HG03066 (cell line): Measurements from ENCODE around the gene RUNX1.

Experiments used
- ATAC-seq: cut with Tn5 transposase; IDR thresholded peaks from one replicate; pipeline ENCODE4 v1.9.1; 2021; ENCODE audit warnings: low read depth; ENCODE audit not compliant: unreplicated experiment

The RUNX1 gene

DNA sequence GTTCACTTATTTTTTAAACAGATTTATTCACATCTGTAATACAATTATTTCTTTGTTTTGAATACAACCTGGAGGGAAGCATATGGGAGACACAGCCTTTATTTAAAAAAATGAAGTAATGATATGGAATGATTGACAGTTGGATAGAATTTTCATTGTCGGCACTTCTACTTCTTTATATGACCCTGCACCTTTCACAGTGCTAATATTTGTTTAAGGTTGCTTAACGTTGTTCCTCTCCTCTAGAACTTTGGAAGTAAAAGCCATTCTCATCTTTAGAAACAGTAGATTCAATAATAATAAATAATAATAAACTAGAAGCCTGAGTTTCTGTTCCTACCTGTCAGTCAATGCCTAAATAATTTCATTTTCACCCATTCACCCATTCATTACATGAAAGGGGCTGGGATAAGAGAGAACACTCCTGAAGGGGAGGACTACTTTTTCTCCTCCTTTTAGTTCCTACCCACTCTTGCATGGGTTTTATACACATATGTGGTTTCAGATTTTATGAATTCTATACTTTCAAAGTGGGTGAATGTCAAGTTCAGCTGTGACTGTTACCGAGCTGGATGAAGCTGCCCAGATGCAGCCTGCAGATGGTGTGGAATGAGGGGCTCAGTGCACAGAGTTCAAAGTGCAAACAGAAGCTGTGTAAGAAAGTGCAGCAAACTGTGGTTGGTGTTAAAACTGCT is 9.4 kb downstream of the RUNX1 start:
- ATAC-seq = no peak

DNA sequence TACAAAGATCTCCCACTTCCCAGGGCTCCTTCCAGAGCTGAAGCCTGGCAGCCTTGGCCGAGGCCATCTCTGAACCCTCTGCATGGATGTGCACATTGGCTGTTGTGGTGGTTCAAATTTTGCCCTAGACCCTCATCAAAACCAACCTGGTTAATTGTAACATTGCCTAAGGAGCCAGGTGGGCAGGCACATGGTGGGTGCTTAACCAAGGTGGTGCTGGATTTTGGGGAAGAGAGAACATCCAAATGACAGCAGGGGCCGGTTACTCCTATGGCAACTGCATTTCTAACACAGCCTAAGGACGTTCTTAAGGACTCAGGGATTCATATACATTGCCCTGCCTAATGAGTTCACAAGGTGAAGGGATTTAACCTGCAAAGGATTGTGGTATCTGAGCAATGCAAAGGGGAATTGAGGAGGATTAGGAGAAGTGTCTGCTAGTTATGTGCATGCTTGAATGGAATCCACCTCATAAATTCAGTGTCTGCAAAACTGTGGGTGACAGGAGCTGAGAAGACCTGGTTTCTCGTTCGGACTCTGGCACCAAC is 10.3 kb downstream of the RUNX1 start:
- ATAC-seq = no peak

DNA sequence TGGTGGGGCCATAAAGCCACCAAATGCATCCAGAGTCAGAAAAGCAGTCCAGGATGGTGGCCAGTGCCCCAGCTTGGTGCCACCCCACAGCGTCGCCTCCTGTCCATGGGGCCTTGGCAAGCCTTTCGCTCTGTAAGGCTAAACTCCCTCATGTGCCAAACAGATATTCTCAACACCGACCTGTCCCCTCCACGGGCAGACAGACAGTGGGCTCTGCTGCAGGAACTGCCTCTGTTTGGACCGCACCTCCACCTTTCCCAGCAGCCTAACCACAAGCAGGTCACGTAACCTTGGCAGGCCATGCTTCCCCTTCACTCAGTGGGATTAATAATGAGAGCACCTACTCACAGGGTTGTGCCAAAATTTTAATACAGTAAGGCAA is 11.7 kb downstream of the RUNX1 start:
- no peak for ATAC-seq

DNA sequence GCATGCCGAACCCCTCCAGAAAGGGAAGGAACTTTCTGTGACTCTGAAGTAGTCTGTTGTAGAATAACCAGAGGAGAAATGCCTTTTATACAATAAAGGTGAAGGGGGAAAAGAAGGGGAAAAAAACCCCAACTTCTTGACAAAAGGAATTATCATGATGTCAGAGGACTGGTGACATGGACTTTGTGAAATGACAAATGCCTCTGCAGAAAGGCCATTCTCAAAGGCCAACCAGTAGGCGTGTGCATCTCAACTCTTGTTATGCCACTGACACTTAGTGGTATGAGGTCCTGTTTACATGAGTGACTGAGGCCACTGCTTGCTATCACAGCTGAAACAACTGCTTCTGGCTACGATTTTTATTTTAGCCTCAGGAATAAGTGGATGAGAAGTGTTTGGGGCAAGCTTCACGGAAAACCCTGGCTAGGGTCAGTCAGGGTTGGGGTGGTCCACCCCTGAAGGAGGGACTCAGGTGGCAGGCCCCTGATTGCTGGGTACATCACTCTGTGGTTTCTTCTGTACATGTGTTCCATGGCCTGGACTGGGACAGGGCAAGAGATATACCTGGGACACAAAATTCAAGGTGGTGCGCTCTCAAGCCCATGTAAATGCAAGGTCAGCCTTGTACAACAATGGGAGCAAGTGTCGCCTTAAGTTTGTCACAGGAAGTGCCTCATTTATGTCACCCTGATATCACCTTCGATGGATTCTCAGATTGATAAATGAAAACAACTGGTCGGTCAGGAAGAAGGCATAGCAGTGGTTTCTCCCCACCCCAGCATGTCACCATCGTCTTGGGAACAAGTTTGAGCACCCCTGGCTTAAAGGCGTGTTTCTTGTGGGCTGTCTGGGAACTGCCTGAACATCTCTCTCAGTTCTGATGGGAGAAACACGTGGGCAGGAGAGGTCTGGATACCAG is 12.4 kb downstream of the RUNX1 start:
- ATAC-seq = no peak

DNA sequence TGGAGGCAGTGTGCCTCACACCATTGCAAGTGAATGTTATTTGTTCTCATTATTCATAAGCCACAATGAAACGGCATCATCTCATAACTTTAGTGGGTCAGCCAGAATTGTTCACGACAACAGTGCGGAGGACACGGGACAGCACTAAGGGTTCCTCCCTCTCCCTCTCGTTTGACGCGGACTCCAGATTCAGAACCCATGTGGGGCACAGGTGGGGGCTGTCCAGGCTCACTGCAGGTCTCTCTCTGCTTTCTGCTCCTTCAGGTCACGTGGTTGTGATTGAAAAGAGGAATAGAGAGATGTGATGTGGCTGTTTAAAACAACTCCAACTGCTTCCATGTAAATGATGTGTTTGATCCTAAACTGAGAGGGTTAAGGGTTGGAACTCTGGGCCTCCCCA is 13.5 kb downstream of the RUNX1 start:
- ATAC-seq = no peak

DNA sequence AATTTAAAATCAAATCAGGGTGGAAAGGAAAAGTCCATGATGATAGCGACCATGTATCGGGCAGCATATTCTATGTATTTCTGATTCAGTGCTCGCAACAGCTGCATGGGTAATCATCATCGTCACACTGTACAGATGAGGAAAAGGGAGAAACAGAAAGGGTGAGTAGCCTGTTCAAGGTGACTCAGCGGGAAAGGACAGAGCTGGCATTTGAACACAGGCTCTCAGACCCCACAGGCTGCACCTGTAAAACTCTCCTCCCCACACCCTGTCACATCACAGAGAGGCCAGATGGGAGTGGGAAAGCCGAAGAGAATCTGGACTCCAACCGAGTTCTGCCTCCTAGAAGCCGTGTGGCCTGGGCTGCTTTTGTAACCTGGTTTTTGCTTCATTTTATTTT is 14.0 kb downstream of the RUNX1 start:
- ATAC-seq = no peak

DNA sequence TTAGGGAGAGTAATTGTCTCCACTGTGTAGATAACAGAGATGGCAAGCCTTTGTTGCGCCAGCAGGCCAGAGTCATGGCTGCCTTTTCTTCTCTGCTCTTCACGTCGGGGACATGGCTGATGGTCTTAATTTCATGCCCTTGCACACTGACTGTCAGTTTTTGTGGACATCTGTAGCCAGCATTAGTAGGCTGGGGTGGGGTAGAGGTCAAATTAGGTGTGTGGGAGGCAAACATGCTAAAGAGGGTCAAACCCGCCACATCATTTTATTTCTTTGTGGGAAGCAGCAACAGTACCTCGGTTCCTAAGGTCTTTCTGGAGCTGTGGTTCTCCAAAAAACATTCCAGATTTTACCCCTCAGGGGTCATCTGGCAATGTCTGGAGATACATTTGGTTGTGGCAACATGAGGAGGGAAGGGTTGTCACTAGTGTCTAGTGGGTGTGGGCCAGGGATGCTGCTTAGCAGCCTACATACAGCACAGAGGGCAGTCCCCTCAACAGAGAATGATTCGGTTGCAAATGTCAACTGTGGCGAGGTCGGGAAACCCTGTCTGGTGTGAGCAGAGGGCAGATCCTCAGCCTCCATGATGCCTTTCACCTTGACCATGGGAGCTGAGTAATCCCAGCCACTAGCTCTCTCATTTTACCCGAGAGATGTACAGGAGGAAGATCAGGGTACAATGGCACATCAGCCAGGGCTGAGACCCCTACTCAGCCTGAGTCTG is 14.7 kb downstream of the RUNX1 start:
- ATAC-seq = no peak

DNA sequence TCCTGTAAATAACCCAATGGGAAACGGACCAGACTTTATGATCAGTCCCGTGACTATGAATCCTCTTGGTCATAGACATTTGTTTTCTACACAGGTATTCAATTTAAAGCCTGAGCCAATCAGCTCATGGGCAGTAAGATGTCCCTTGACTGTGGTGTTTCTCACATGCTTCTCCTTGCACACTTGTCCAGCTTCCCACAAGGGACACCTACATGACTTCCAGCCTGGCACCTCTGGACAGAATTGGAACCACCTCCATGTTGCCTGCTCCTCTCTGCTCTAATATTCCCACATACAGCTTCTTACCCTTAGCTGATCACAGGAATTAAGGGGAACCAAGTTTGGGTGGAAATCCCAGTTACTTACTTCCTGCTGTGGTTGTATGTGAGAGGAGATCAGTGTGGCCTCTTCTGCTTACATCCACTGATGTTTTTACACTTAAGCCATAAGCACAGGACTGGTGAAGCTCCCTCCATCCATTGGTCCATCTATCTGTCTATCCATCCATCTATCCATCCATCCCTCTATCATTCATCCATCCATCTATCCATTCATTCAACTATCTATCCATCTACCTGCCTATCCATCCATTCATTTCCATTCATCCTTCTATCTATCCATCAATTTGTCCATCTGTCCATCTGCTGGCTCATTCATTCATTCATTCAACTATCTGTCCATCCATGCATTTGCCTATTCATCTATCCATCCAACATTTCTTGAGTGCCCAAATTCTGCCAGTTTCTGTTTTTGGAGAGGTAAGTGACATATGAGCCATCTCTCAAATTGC is 16.4 kb downstream of the RUNX1 start:
- ATAC-seq = no peak

DNA sequence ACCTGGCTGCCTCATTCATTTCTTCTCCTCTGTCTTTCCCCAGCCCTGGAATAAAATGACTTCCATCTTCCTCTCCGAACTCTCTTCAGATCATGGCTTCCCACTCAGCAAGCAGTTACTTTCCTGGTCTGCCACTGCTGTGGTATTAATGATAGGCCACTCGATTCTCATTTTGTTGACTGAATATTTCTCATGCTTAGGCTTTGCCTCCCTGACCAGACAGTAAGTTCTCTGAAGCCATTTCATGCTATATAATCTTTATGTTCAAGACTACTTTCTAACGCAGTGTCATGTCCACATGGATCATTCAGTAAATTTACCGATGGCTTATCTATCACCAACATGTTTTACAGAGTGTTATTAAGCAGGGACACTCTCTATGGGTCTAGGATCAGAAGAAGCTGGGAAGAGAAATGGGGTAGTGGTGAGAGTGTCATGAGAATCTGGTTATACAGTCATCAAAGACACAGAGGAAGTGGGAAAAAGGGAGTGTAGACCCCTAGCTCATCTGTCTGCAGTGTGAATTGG is 20.6 kb downstream of the RUNX1 start:
- no peak for ATAC-seq

DNA sequence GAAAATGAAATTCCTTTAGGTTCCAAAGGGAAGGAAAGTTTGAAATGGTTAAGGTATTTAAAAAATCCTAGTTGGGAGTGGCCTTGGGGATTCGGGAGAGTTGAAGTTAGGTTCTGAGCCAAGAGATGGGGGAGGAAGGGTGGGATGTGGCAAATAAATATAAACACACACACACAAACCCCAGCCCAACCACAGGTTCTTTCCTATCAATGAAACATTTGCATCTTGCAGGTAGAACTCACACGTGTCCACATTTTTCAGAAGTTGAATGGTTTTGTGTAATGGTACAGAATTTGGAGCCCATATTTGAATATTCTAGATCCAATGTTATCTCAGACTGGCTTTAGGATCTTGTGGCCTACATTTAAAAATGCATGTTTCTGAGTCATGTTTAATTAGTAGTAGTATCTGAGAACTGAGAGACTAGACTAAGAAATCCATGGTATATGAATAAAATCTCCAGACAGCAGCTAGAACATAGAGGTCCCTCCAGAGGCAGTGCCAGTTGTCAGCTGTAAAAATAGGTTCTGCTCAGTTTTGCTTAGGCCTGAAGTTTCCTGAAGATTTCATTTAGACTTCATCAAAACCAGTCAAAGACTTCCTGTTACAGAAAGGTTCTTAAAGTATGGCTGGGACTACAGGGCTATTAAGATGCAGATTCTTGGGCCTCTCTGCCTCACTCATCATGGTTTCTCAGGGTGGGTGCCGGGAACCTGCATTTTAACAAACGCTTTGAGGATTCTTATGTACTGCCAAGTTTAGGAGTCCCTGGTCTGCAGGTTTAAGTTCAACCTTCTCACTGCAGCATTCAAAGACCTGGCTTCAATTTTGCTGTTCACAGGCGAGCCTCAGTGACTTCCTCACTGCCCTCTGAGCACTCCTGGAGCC is 21.3 kb downstream of the RUNX1 start:
- no peak for ATAC-seq

DNA sequence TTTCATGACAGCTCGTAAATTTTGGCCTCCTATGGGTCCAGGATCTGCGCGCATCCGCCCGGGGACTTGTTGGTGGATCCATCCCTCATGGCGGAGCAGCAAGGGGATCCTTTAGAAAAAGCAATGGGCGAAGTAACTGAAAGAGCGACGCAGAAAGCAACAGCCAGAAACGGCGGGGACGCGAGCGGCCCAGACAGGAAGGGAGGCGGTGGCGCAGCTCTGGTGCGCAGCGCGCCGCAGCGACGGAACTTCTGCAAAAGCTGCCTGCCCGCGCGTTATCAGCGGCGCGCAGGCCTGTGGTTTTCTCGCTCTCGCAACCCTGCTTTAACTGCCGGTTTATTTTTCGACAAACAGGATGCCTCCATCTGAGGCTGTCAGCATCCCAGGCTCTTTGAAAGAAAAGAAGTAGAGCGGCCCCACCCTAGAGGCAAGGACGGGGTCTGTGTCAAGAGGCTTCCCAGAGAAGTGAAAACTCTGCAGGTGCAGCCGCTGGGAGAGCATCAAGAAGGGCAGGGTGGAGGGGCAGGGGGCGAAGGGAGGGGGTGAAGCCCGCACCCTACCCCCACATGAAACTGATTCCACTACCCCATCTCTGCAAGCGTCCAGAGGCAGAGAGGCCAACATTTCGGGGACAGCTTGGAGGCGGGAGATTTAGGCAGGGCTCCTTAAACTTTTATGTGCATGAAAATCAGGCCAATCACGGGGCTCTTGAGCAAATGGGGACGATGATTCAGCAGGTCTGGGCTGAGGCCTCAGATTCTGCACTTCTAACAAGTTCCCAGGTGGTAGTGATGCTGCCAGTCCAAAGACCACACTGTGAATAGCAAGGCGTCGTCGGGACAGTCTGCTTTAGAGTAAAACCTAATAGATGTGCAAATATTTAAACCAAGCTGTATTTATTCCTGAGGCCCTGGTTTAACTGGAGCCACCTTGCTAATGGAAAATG is 22.2 kb downstream of the RUNX1 start:
- peak; percentile 76 for ATAC-seq

DNA sequence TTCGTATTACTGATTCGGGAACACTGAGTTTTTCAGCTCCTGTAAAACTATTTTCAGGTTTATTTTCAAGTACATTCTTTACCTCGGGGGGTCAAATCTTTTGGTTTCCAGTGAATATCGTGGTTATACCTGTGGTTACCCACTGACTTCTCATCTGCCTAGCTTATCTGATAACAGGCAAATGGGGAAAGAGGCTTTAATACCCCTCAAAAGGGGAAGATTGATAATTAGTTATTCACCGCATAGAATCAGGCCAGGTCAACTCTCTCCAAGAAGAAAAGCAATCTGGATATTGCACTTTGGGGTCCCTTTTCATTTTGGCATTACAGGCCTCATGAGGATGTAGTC is 23.0 kb downstream of the RUNX1 start:
- ATAC-seq = no peak

DNA sequence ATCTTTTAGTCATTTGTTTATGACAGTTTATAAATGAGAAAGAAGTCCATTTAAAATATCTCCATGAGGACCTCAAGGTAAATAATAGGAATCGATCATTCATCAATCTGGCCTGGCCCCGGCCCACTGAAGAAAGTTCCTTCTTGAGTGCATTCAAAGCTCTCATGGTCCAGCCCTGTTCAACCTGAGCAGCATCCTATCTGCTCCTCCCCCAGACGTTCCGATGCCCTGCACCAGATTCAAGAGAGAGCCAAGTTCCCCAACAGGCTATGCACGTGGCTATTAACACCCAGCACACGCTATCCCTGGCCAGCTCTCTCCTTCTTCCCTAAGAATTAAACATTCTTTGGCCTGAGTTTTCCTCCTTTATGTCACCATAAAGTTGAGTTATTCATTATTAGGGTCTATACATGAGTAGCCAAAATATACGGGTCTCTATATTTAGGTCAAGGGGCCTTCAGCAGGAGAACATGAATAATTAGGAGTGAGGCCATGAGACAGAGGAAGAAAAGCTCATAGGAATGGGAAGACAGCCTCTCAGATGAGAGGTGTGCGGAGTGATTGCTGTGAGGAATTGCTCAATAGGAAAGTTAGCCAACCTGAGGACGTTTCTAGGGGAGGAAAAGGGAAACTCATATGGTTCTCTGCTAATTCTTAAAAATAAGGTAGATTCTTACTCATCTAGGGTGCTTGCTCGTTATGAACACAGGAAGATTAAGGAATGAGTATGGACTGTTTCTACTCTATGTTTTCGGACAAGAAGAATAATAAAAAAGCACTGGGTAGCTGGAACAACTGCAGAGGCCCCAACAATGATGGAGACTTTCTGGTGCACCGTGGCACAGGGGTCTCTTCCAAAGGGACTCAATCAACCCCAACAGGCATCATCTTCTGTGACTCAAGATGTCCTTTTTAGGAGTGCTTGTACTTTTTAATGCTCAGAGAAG is 23.6 kb downstream of the RUNX1 start:
- no peak for ATAC-seq

DNA sequence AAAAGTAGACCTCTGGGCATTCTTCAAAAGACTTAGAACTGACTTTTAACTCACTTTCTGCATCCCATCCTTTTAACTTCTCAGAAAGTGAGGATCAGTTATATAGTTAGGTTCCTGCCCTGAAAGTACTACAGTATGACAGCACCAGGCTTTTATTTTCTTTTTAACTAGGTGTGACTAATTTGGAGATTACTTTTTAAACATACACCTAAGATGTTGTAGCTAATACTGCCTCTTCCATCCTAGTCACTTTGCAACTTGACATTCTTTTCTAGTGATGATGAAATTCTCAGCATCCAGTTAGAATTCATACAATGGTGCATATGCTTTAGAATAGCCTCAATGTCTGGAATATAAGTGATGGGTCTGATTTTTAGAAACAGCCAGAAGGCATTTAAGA is 24.6 kb downstream of the RUNX1 start:
- no peak for ATAC-seq

DNA sequence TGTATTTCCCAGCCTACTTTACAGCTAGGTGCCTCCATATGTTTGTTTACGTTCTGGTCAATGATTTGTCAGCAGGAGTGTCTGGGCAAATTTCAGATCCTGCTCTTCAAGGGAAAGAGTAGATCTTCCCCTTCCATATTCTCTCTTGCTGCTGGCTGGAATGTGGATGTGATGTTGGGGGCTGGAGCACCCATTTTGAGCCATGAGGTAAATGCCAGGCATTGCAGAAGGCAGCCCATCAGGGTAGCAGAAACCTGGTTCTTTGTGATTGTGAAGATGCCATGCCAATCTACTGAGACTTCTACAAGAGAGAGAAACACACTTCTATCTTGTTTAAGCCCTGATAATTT is 25.1 kb downstream of the RUNX1 start:
- ATAC-seq = no peak

DNA sequence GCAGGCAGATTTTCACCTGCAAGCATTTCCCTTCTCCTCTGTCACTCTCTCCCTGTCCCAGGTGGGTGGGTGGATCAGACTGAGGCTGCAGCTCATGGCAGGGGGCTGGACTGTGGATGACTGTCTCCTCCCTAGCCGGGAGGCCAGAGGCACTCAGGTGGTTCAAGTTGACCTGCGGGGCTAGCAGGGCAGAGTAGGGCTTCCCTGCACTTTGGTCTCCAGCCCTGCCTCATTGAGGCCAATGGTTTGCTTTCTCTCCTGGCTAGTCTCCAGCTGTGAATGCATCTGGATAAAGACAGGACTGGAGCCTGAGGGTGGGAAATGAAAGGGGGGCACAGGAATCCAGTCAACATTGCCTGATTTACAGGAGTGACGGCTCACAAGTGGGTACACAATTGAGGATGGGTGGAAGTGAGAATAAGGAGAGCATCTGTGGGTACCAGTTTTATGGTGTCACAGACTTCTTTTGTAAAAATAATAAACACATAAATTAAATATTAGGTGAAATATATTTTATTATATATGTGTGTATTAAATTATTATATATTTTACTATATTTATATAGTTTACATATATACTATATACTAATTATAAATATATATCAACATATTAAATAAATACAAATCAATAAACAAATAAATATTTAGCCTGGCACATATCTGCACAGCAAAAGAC is 25.6 kb downstream of the RUNX1 start:
- ATAC-seq = no peak

DNA sequence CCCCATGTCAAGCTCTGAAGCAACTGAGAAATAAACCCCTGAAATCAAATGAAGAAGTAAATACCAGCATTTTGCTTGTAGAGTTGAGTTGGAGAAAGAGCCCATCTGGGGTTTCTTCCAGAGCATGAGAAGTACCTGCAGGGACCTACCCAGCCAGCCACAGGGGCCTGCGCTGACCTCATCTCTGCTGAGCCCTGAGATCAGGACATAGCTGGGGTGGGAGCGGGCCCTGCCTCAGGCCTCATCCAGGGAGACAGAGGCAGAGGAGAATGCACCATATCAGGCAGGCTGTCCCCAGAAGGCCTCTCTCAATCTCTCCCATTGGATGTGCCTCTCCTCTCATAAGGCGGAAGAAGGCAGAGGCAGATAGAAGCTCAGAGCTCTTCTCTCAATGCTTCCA is 27.6 kb downstream of the RUNX1 start:
- ATAC-seq = no peak
